GM21786 (cell line): Measurements from ENCODE around the gene RFT1.

Experiments used
- ATAC-seq: cut with Tn5 transposase; IDR thresholded peaks from one replicate; pipeline ENCODE4 v1.9.1; 2021; ENCODE audit not compliant: unreplicated experiment

Gene RFT1

GRCh38 chr3:53092942-53093341 is 37.3 kb downstream of the RFT1 start:
- ATAC-seq = no peak

- ATAC-seq = no peak
These were observed 38.0 kb downstream of the RFT1 start for GRCh38 chr3:53092216-53092615.

DNA sequence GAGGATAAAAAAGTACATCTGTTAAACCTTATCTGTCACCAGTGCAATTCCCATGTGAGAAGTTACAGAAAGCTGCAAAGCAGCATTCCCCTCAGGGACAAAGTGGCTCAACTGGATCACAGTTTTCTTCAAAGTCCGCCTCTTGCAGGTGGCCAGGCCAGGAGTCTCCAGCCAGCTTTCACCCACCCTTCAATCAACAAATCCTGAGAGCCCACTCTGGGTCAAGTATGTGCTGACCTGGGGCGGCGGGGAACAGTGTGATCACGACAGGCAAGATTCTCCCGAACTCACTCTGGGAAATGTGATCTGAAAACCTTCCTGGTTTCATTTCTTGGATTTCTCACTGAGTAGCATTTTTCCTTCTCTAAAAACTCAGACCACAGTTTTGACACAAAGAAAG is 39.2 kb downstream of the RFT1 start:
- ATAC-seq = no peak

DNA sequence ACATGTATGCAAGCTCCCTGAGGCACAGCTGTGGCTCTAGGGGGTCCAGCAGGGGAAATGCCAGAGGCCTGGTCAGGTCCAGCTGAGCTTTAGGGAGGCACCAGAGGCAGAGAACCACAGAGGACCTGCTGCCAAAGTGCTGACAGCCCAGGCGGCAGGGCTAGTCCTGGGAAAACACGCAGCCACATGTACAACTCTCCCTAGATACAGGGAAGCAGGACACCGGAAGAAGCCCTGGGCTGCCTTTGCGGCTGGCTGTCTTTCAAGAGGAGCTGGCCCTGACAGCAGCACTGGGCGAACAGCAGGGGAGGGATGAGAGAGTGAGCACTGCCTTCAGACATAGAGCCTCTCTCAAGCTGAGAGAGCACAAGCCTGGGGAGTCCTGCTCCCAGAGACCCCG is 40.7 kb downstream of the RFT1 start:
- no peak for ATAC-seq

DNA sequence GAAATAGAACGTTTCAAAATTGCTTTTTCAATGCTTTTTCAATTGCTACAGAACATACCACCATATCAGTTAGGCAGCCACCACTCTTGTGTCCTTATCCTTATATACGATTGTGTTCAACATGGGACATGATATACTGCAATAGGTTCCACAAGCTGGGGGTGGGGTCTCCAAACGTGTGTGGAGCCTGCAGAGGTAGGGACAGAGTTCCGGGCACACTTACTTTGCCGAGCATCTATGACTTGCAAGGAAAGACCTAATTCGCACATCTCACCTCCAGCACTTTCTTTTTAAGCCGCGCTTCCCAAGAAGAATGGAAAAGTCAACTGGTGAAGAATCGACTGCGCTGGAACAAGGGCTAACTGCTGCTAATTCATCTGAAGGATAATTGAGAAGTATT is 44.8 kb downstream of the RFT1 start:
- no peak for ATAC-seq

DNA sequence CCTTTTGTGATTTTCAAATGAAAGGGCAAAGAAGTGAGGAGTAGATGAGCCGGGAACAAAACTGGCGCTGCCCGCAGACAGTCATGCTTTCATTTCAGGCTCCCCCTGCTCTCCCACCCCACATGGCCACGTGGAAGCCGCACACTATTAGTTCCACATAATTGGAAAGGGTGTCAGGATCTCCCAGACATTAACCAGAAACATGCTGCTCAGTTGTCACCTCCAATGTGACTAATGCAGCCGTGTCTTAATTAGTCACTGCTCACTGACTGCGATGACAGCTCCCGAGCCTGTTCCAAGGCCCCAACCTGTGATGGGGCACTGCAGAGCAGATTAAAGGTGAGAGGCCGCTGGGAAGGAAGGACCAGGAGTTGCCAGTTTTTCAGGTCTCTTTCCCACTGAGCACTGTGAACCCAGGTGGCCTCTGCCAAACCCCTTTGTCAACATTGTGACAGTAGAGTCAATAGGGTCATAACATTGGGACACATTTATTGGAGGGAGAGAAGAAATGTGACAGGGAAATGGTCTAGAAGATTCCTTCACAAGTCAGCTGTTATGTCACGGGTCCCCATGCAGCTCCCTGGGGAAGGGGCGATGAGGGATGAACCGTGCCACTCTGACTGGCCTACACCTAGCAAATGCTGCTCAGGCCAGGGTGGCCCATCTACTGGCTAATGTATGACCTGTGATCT is 45.8 kb downstream of the RFT1 start:
- no peak for ATAC-seq

- no peak for ATAC-seq
These were observed 46.3 kb downstream of the RFT1 start for GRCh38 chr3:53083949-53084309.

GRCh38 chr3:53083521-53083920 is 46.7 kb downstream of the RFT1 start:
- no peak for ATAC-seq

- no peak for ATAC-seq
These were observed 47.5 kb downstream of the RFT1 start for GRCh38 chr3:53082736-53083135.

DNA sequence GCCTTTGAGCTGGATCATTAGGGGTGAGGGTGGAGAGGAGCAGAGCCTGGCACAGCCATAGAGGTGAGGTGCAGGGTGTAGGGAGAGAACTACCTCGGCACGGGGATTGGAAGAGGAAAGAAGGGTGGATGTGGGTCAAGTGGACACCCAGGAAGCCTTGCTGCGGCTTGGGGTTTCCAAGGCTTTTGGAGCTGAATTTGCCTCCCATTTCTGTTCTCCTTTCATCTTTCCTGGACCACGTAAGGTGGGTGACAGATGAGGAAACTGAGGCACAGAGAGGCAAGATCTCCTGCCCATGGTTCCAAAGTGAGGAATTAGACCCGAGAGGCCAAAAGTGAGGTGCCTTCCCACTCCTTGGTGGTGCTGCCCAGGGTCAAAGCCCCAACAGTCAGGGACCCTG is 48.9 kb downstream of the RFT1 start:
- ATAC-seq = no peak

DNA sequence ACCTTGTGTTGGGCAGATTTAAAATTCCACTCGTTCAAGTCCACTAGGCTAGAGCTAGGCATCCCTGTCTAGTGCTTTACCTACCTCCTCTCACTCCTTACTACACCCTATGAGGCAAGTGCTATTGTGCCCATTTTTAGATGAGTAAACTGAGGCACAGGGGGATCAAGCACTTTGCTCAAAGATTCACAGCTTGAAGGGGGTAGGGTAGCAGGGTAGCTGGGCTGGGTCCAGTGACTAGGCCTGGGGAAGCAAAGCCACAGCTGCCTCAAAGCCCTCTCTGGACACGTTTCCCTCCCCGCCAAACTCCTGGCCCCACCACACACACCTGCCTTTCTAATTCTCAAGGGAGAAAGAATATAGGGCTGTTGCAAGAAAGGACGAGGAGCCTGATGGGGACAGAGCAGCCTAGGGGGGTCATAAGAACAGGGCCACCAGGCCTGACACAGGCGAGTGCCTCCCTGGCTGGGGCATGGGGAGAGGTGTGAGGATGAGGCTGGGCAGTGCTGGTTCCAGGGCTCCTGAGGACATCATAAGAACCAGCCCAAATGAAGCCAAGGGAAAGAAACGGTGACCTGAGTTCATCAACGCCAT is 49.5 kb downstream of the RFT1 start:
- ATAC-seq = no peak

- ATAC-seq = no peak
These were observed 50.3 kb downstream of the RFT1 start for GRCh38 chr3:53079791-53080555.

GRCh38 chr3:53079147-53079546 is 51.1 kb downstream of the RFT1 start:
- ATAC-seq = no peak

DNA sequence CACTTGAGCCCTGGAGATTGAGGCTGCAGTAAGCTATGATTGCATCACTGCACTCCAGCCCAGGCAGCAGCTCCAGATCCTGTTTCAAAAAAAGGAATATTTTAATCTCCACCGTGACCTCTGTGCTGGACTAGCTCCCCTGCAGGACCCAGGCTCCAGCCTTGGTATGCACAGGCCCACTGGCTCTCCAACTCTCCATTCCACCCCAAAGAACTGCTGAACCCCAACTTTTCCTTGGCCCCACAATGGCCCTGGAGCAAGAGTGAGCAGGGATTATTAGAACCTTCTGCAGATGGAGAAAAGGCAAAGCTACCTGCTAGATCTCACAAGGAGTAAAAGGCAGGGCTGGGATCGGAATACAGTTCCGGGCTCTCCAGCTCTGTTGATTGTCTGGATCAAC is 51.6 kb downstream of the RFT1 start:
- no peak for ATAC-seq

- no peak for ATAC-seq
These were observed 52.6 kb downstream of the RFT1 start for GRCh38 chr3:53077476-53078220.

GRCh38 chr3:53075743-53076140 is 54.5 kb downstream of the RFT1 start:
- no peak for ATAC-seq

DNA sequence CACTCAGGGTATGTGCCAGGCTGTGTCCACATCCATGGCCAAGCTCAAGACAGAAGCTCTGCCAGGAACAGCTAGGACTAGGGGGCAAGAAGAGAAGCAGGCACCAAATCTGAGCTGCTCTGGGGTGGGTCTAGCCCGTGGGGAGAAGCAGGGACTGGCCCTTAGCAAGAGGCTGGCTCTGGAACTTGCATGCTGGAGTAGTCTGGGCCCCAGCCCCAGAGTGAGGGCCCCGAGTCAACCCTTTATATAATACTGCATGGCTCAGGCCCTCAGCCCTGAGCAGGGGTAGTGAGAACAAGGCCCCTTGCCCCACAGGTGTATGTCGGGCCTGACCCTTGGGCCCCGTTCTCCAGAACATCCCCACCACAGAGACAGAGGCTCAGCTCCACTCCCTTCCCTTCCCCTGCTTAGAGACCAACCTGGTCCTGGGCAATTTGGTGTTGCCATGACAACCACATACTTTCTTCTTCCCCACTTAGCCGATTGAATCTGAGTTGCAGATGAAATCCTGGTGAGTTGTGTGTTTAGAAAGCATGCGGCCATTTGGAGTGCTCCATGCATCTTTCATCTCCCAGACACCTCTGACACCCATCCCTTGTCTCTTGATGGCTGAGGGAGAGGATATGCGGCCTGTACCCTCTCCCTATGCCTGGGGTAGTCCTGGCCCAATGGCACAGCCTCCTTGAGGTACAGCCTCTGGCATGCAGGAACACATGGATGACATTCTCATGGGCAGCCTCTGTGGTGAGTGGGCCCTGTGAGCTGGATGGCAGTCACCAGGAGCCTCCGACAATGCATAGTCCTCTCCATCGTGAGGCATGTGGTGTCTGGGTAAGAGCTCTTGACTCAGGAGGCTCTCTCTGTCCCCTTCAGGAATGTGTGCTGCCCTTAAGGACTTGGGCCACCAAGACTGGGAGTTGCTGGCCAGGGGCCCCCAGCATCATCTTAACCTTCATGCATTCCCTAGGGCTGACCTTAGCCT is 55.2 kb downstream of the RFT1 start:
- no peak for ATAC-seq

GRCh38 chr3:53074366-53074696 is 55.9 kb downstream of the RFT1 start:
- ATAC-seq = no peak

DNA sequence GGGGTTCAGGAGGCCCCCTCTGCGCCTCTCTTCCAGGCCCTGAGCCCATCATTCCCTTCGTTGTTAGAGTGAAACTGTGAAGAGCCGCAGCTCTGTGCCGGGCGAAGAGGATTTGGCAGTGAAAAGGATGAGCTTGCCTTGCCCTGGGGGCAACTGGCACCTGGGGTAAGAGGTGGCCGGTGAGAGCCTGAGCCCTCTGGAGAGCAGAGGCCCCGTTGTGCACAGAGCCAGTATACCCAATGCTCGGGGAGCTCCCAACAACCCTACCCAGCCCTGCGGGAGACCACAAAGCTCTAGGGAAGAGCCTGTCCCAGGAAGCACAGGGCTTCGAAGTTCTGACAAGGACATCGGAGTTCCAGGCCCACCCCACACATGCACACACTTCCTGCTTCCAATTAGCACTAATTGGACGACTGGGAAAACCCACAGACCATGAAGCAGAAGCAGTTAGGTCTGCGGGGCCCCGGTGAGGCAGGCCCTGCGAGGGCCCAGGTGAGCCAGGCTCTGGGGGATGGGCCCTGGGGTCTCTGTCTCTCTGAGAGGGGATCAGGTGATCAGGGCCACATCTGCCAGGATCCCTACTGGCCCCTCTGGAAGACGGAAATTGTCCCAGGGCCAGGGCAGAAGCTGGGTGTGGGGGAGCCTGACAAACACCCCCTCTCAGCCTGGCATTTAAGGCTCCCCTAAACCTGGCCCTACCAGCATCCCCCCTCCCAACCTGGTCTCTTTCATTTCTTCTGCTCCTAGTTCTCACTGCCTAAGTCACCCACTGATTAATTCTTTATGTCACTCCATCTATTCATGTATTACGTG is 56.5 kb downstream of the RFT1 start:
- ATAC-seq = no peak
